Tibial artery (tissue), 4 donors: ENCODE data around the gene ACER3.
"Not testable (repeated sequence)": the region's sequence is repeated elsewhere in the genome, so short reads cannot be mapped to it uniquely, and the experiment has no call there.

Experiments used
- DNase-seq, 2 donors: peaks; one replicate each; pipeline ENCODE4 v3.0.0-alpha.2; 2019
- H3K27ac ChIP-seq, 2 donors: fragments of 200-600 bp; sonication (generic) in 1 of 2; 1 replicate in 1 of 2; 2 replicates in 1 of 2; pipeline ENCODE4 v1.5.1; 2018 to 2019; ENCODE audit warnings: mild to moderate bottlenecking in 1 of 2
- H3K27me3 ChIP-seq, 2 donors: fragments of 200-600 bp; sonication (generic) in 1 of 2; one replicate each; pipeline versions ENCODE4 v1.5.1 to v1.6.0; 2016 to 2019
- H3K36me3 ChIP-seq, 3 donors: fragments of 200-600 bp; sonication (generic) in 2 of 3; one replicate each; pipeline ENCODE4 v1.5.1; 2016 to 2019; ENCODE audit warnings: mild to moderate bottlenecking in 2 of 3
- H3K4me1 ChIP-seq, 4 donors: fragments of 200-600 bp; sonication (generic) in 2 of 4; 1 replicate in 3 of 4; 2 replicates in 1 of 4; pipeline ENCODE4 v1.5.1; 2016 to 2019
- H3K4me3 ChIP-seq, 2 donors: fragments of 200-600 bp; sonication (generic) in 1 of 2; 1 replicate in 1 of 2; 2 replicates in 1 of 2; pipeline ENCODE4 v1.5.1; 2018 to 2019; ENCODE audit warnings: mild to moderate bottlenecking in 2 of 2
- H3K9me3 ChIP-seq, 3 donors: fragments of 200-600 bp; sonication (generic) in 1 of 3; one replicate each; pipeline ENCODE4 v1.5.1; 2016 to 2019
- CTCF ChIP-seq, 2 experiments: fragments of 200-600 bp in 1 of 2; fragments of 450-650 bp in 1 of 2; IDR thresholded peaks; one replicate each; pipeline ENCODE4 v1.5.1; 2017 to 2019; ENCODE audit warnings: antibody characterized with exemption in 2 of 2, mild to moderate bottlenecking in 1 of 2, moderate library complexity in 1 of 2
- intact Hi-C: fragments of 100-400 bp; cut with DNase I; formaldehyde crosslinking; loops from one replicate; pipeline ENCODE4 v1.15.0; 2023; ENCODE audit warnings: low total_unique reads

Gene ACER3

GRCh38 chr11:76897233-76897632 is 36.5 kb downstream of the ACER3 start:
- DNase-seq, result no peak
- H3K4me3 ChIP-seq, result no peak overlapping the region
- no peaks in the 10 kb centered on the region for H3K9me3 ChIP-seq
- intact Hi-C loops, result no loop called here
- H3K27ac ChIP-seq, result no peak overlapping the region
- no peak for TF ChIP-seq CTCF (IDR thresholded peaks at IDR 0.05)
- no peaks in the 10 kb centered on the region for H3K36me3 ChIP-seq
- no peaks in the 10 kb centered on the region for H3K4me1 ChIP-seq
- H3K27me3 ChIP-seq, result no peaks in the 10 kb centered on the region

GRCh38 chr11:76901144-76901543 is 40.4 kb downstream of the ACER3 start:
- TF ChIP-seq CTCF (IDR thresholded peaks at IDR 0.05), result no peak
- Histone ChIP-seq H3K9me3 (no peaks in the 10 kb centered on the region), H3K36me3 (no peaks in the 10 kb centered on the region), H3K27ac (no peak overlapping the region), H3K27me3 (no peaks in the 10 kb centered on the region), H3K4me1 (no peaks in the 10 kb centered on the region), H3K4me3 (no peak overlapping the region)
- intact Hi-C loops, result loop anchor here (5.0 kb wide), 1 partner anchor 1634 kb away; no protein-coding TSS in a partner anchor
- no peak for DNase-seq

DNA sequence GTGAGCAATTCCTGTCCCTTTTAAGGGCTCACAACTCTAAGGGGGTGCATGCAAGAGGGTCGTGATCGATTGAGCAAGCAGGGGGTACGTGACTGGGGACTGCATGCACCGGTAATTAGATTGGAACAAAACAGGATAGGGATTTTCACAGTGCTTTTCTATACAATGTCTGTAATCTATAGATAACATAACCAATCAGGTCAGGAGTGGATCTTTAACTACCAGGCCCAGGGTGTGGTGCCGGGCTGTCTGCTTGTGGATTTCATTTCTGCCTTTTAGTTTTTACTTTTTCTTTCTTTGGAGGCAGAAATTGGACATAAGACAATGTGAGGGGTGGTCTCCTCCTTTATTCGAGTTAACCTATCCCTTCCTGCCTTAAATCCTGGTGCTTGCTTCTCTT is 40.9 kb downstream of the ACER3 start:
- intact Hi-C loops, result loop anchor here (5.0 kb wide), 1 partner anchor 1634 kb away; no protein-coding TSS in a partner anchor
- H3K4me3 ChIP-seq, H3K4me1 ChIP-seq, H3K36me3 ChIP-seq, H3K27ac ChIP-seq, H3K9me3 ChIP-seq, DNase-seq, H3K27me3 ChIP-seq: not testable (repeated sequence)

- DNase-seq, result no peak
- intact Hi-C loops, result loop anchor here (5.0 kb wide), 1 partner anchor 1635 kb away; no protein-coding TSS in a partner anchor
- no peak for TF ChIP-seq CTCF (IDR thresholded peaks at IDR 0.05)
- Histone ChIP-seq H3K4me1 (no peaks in the 10 kb centered on the region), H3K9me3 (no peaks in the 10 kb centered on the region), H3K27ac (no peak overlapping the region), H3K4me3 (no peak overlapping the region), H3K36me3 (no peaks in the 10 kb centered on the region), H3K27me3 (no peaks in the 10 kb centered on the region)
These were observed 41.6 kb downstream of the ACER3 start for GRCh38 chr11:76902121-76903014.

DNA sequence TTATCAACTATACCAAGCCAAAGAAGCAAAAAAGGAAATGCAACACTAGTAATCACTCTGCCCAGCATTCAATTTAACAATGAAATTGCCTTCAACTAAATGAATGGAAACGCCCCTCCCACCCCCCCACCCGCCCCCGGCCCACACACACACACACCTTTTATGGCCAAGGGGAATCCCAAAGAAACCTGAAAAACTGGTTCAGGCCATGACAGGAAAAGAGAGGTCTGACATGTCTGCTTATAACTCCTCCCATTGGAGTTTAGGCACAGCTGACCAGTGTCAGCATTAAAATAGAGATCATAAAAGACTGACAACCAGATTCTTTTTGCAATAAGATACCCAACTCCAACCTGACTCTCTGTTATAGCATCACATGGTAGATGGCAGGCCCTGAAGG is 42.6 kb downstream of the ACER3 start:
- TF ChIP-seq CTCF (IDR thresholded peaks at IDR 0.05), result no peak
- Histone ChIP-seq H3K4me1 (no peaks in the 10 kb centered on the region), H3K27ac (no peak overlapping the region)

GRCh38 chr11:76910620-76911414 is 50.1 kb downstream of the ACER3 start:
- no peak for TF ChIP-seq CTCF (IDR thresholded peaks at IDR 0.05)

More for the DNA sequence above, 42.6 kb downstream of the ACER3 start:
- no peak for DNase-seq
- H3K9me3 ChIP-seq, result no peaks in the 10 kb centered on the region
- no peaks in the 10 kb centered on the region for H3K36me3 ChIP-seq
- no peaks in the 10 kb centered on the region for H3K27me3 ChIP-seq
- intact Hi-C loops, result loop anchor here (5.0 kb wide), 1 partner anchor 1636 kb away; no protein-coding TSS in a partner anchor
- no peak overlapping the region for H3K4me3 ChIP-seq

More at GRCh38 chr11:76910620-76911414, 50.1 kb downstream of the ACER3 start:
- Histone ChIP-seq H3K9me3 (no peaks in the 10 kb centered on the region), H3K27ac (no peak overlapping the region), H3K36me3 (no peaks in the 10 kb centered on the region), H3K27me3 (no peaks in the 10 kb centered on the region), H3K4me1 (no peaks in the 10 kb centered on the region), H3K4me3 (no peak overlapping the region)
- intact Hi-C loops, result no loop called here
- peak; percentile 48 to 59 for DNase-seq
